Central memory CD4-positive, alpha-beta T cell (primary cell): Measurements from ENCODE around the gene GAA.
"Not testable (repeated sequence)": the region's sequence is repeated elsewhere in the genome, so short reads cannot be mapped to it uniquely, and the experiment has no call there.

Experiments
- DNase-seq: peaks from one replicate; pipeline ENCODE4 v3.0.0; 2022

GAA gene

DNA sequence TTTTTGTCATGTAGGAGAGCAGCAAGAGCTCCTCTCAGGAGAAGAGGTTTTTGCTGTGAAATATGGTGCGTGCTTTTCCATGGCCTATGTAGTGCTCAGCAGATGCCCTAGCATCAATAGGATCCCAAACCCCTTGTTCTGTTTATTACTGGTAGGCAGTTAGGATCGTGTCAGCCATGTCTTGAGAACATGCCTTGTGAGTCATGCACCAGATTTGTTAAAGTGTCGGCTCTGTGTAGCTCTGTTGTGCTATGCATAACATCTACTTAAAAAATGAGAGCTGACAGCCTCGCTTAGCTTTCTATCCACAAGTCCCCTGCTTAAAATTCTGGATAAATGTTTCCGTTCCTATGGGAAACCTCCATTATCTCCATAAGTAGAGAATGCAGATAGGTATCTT lies 50.0 kb downstream of the GAA start:
- DNase-seq = no peak

DNA sequence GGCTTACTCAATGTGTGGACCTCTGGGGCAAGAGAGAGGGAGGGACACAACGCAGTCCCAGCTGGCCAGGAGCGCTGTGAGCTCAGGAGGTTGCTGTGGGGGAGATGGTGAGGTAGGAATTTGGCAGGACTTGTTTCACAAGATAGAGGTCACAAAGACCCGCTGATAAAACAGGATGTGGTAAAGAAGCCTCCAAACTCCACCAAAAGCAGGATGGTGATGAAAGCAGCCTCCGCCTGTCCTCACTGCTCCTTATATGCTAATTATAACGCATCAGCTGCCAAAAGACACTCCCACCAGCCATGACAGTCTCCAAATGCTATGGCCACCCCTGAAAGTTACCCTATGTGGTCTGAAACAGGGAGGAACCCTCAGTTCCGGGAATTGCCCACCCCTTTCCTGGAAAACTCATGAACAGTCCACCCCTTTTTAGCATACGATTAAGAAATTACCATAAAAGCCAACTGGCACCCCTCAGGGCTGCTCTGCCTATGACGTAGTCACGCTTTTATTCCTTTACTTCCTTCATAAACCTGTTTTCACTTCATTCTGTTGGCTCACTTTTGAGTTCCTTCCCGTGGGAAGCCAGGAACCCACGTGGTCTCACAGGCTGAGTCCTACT lies 50.8 kb downstream of the GAA start:
- no peak for DNase-seq

DNA sequence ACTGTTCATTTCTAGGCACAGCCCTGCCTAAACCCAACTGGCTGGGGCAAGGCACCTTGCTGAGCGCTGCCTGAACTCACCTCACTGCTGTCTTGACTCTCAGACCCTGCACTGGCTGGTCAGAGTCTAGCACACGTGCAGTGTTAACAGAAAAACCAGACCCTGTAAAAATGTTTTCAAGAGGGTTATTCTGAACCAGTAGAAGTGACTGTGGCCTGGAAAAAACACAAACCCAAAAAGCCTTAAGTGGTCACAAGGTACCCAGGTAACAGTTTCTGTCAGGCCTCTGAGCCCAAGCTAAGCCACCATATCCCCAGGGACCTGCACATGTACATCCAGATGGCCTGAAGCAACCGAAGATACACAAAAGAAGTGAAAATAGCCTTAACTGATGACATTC lies 51.6 kb downstream of the GAA start:
- DNase-seq = no peak

DNA sequence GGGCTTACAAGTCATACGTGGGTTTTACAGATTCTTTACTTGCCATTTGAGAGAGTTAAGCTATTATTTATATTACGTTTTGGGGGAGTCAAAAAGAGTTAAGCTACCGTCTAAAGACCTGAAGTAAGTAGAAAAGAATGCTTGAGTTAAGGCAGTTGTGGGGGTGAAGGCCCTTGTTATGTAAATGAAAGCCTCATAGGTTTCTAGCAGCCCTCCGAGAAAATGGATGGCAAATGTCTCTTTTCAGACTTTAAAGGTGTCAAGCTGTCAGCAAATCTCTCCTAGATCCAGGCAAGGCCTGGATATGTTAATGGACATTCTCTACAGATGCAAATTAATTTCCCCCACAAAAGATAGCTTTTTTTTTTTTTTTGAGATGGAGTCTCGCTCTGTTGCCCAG lies 52.8 kb downstream of the GAA start:
- DNase-seq = no peak

DNA sequence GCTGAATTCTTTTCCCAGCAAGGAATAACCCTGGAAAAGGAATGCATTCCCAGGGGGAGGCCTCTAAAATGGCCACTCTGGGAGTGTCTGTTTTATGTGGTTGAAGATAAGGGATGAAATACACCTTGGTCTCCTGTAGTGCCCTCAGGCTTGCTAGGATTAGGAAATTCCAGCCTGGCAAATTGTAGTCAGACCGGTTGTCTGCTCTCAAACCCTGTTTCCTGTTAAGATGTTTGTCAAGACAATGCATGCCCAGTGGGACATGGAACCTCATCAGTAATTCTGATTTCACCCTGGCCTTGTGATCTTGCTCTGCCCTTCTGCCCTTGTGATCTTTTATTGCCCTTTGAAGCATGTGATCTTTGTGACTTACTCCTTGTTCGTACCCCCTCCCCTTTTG lies 54.2 kb downstream of the GAA start:
- DNase-seq = not testable (repeated sequence)

DNA sequence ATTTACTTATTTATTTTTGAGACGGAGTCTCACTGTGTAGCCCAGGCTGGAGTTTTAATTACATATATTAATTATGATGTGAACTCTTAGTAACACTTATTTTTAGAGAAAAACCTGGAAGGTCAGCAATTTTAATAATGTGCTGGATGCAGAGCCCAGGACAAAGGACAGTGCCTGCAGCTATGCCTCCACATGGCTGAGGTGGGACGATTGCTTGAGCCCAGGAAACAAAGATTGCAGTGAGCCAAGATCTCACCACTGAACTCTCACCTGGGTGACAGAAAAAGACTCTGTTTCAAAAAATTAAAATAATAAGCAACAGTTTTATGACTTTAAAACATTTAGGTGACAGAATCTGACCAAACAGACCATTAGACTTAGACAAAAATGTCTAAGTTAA lies 57.5 kb downstream of the GAA start:
- DNase-seq = no peak

DNA sequence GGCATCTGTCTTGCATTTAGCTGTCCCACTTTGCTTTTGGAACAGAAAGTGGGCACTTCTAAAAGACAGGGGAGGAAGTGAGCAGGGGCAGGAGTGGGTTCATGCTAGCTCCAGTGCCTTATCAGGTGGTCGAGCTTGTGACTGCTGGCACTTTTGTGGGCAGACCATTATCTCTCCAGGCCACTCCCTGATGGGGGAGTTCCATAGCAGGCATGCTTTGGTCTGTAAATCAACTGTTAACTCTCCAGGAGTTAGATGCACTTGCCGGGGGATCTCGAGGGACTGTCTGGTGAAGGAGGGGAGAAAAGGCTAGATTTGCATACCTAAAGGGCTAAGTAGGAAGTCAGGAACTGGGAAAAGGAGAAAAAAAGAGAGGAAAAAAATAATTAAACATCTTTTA lies 59.2 kb downstream of the GAA start:
- no peak for DNase-seq

DNA sequence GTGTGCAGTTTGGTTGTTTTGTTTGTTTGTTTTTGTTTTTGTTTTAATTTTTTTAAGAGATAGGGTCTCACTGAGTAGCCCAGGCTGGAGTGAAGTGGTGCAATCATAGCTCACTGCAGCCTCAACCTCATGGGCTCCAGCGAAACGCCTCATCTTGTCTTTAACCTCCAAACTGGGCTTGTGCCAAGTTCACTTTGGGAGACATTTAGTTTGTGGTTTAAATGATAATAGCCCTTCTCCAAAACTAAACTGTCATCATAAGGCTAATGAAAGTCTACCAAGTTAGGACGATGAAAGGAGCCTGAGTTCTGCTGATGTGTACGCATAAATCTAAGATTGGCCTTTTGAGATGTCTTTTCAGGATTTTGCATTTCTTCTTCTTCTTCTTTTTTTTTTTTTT lies 62.0 kb downstream of the GAA start:
- no peak for DNase-seq

DNA sequence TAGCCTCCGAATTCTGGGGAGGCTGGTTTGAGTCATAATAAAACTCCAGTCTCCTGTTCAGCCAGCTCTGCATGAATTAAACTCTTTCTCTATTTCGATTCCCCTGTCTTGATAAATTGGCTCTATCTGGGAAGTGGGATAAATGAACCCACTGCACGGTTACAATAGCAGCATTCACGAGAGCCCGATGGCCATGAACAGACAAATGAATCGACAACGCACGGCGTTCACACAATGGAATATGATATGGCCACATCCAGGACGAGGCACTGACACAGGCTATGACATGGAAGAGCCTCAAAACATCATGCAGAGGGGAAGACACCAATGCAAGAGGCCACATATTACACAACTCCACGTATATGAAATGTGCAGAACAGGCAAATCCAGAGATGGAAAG lies 62.8 kb downstream of the GAA start:
- DNase-seq = no peak

DNA sequence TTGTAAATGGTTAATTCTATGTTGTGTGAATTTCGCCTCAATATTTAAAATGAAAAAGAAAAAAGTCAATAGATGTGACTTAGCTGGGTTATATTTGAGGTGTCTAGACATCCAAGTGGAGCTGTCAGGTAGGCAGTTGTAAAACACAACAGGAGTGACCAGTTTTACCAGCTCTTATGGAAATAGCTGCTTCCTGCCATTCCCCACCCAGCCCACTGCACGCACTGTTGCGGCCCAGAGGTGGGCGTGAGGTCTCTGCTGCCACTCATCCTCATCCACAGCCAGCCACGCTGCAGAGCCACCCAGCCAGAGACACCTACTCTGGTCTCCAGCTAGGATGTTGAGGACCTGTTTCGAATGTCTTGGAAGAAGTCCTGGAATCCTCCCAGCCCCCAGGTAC lies 65.1 kb downstream of the GAA start:
- DNase-seq = no peak

DNA sequence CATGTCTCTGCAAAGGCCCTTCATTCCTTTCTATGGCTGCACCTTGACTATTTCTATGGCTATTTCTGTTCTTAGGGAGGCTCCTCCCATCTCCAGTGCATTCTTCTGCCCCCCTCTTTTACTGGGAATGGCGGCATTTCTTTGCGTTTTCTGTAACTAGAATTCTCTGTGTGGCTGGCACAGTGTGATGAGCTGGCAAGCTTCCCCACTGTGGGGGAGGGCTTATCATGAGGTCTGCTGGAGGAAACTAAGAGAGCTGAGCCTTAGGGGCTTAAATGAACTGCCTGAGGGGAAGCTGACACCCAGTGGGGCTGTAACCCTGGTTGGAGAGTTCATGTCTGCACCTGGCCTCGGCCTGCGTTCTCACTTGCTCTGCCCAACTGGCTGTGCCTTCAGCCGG lies 67.0 kb downstream of the GAA start:
- no peak for DNase-seq

DNA sequence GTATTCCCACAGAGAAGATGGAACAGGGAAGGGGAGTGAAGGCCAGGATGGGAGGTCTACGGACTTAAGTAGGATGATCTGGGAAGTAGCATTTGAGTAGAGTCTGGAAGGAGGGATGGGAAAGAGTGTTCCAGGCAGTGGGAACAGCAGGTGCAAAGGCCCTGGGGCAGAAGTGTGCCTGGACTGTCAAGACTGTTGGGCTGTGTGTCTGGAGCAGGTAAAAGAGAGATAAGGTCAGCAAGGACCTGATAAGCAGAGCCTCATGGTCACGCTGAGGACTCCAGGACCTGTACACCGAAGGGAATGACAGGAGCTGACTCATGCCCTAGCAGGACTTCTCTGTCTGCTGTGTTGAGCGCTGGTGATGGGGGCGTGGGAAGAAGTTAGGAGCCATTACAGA lies 67.7 kb downstream of the GAA start:
- DNase-seq = no peak
